ENCODE results near the gene RHBDF1. TPM values are rescaled to one million over a fixed set of nuclear protein-coding genes. Genes with fewer than 3 reads are reported as not detected.

The RHBDF1 gene
- 100 to 1,000 TPM in 3 of 4 donors, 10 to 100 TPM in 1; 92.7 to 157 (median 137) TPM for total RNA-seq

GRCh38 chr16:72561-73548 is at the start of gene RHBDF1:
RHBDF1 (minus strand) TSS chr16:72631; CDS start chr16:65015, 7,616 bp downstream.
- no peak for DNase-seq (ENCODE audit: low spot score in 2 of 2)
- Histone ChIP-seq H3K27me3 (no peaks in the 10 kb centered on the region), H3K9me3 (no peaks in the 10 kb centered on the region), H3K4me1 (peaks cover 0 to 91% (median 81%) of the 10 kb centered on the region in 4 donors), H3K4me3 (peak within 1 kb of the TSS; percentile 58 to 96 (median 70)), H3K36me3 (no peaks in the 10 kb centered on the region), H3K27ac (peak within 1 kb of the TSS; percentile 91 to 99 (median 96))
- 37 to 40% methylated on average over 17 to 35 of the region's 62 CpGs for WGBS, 2 donors
- TF ChIP-seq EP300 (IDR thresholded peaks at IDR 0.05) (peak in 1 of 2 donors; percentile 49), POLR2A (IDR thresholded peaks at IDR 0.05) (peak; percentile 35 to 67), CTCF (IDR thresholded peaks at IDR 0.05) (no peak)

GRCh38 chr16:120756-121155 is 48.3 kb upstream of the RHBDF1 start:
- Histone ChIP-seq H3K27me3 (no peaks in the 10 kb centered on the region), H3K4me1 (peaks cover 0 to 8% (median 0%) of the 10 kb centered on the region in 4 donors), H3K4me3 (no peak overlapping the region), H3K9me3 (no peaks in the 10 kb centered on the region), H3K27ac (no peak overlapping the region), H3K36me3 (peaks cover 0 to 49% (median 0%) of the 10 kb centered on the region in 3 donors)
- no peak for DNase-seq (ENCODE audit: low spot score in 2 of 2)
- WGBS, 2 donors: 82 to 97% methylated on average over 2 of the region's 2 CpGs
- TF ChIP-seq POLR2A (IDR thresholded peaks at IDR 0.05) (no peak), CTCF (IDR thresholded peaks at IDR 0.05) (no peak), EP300 (IDR thresholded peaks at IDR 0.05) (no peak)

- Histone ChIP-seq H3K36me3 (peaks cover 0 to 54% (median 0%) of the 10 kb centered on the region in 3 donors), H3K4me1 (peaks cover 0 to 8% (median 0%) of the 10 kb centered on the region in 4 donors), H3K27ac (no peak overlapping the region), H3K9me3 (no peaks in the 10 kb centered on the region), H3K27me3 (no peaks in the 10 kb centered on the region), H3K4me3 (no peak overlapping the region)
- DNase-seq (ENCODE audit: low spot score in 2 of 2): no peak
- WGBS, 2 donors: 96 to 97% methylated on average over 3 of the region's 3 CpGs
- TF ChIP-seq CTCF (IDR thresholded peaks at IDR 0.05): no peak
- TF ChIP-seq EP300 (IDR thresholded peaks at IDR 0.05): no peak
- no peak for TF ChIP-seq POLR2A (IDR thresholded peaks at IDR 0.05)
These were observed 47.5 kb upstream of the RHBDF1 start for GRCh38 chr16:119835-120491.

GRCh38 chr16:119295-119694 is 46.9 kb upstream of the RHBDF1 start:
- H3K27me3 ChIP-seq: no peaks in the 10 kb centered on the region
- TF ChIP-seq CTCF (IDR thresholded peaks at IDR 0.05): no peak
- no peak for TF ChIP-seq EP300 (IDR thresholded peaks at IDR 0.05)
- no peak for TF ChIP-seq POLR2A (IDR thresholded peaks at IDR 0.05)
- H3K9me3 ChIP-seq: no peaks in the 10 kb centered on the region
- DNase-seq (ENCODE audit: low spot score in 2 of 2): no peak
- peaks cover 0 to 8% (median 0%) of the 10 kb centered on the region in 4 donors for H3K4me1 ChIP-seq
- H3K27ac ChIP-seq: no peak overlapping the region
- H3K4me3 ChIP-seq: no peak overlapping the region
- H3K36me3 ChIP-seq: peaks cover 0 to 56% (median 0%) of the 10 kb centered on the region in 3 donors
- WGBS, 2 donors: 86 to 97% methylated on average over 5 of the region's 5 CpGs
